IPS-18a (cell line): ENCODE data around the gene SLC2A1.
"Not testable (repeated sequence)": the region's sequence is repeated elsewhere in the genome, so short reads cannot be mapped to it uniquely, and the experiment has no call there.

Experiments used
- H3K27ac ChIP-seq: one replicate; pipeline ENCODE4 v1.5.1; 2013; ENCODE audit warnings: low read length
- H3K27me3 ChIP-seq: one replicate; pipeline ENCODE4 v1.6.1; 2013; ENCODE audit warnings: mild to moderate bottlenecking, low read length; ENCODE audit not compliant: control insufficient read depth, insufficient read depth
- H3K36me3 ChIP-seq: one replicate; pipeline ENCODE4 v1.6.1; 2013; ENCODE audit warnings: low read depth, low read length; ENCODE audit not compliant: control insufficient read depth
- H3K4me1 ChIP-seq: one replicate; pipeline ENCODE4 v1.6.1; 2013; ENCODE audit warnings: low read depth, low read length; ENCODE audit not compliant: control insufficient read depth
- H3K4me3 ChIP-seq: one replicate; pipeline ENCODE4 v1.5.1; 2013; ENCODE audit warnings: low read length
- H3K9ac ChIP-seq: one replicate; pipeline ENCODE4 v1.6.1; 2013; ENCODE audit warnings: mild to moderate bottlenecking, low read length, moderate library complexity
- H3K9me3 ChIP-seq: one replicate; pipeline ENCODE4 v1.6.1; 2013; ENCODE audit warnings: low read depth, low read length; ENCODE audit not compliant: control insufficient read depth

The SLC2A1 gene

GRCh38 chr1:42919651-42920050 is 39.0 kb downstream of the SLC2A1 start:
- not testable (repeated sequence) for H3K4me3 ChIP-seq, H3K9me3 ChIP-seq, H3K27me3 ChIP-seq, H3K9ac ChIP-seq, H3K27ac ChIP-seq, H3K36me3 ChIP-seq
- H3K4me1 ChIP-seq: peaks cover 13% of the 10 kb centered on the region

GRCh38 chr1:42917241-42917495 is 41.5 kb downstream of the SLC2A1 start:
- Histone ChIP-seq H3K4me3 (no peak overlapping the region), H3K9ac (no peak overlapping the region), H3K36me3 (no peaks in the 10 kb centered on the region), H3K9me3 (peaks cover 4% of the 10 kb centered on the region), H3K4me1 (peaks cover 7% of the 10 kb centered on the region), H3K27me3 (no peaks in the 10 kb centered on the region), H3K27ac (no peak overlapping the region)

- H3K9ac ChIP-seq: no peak overlapping the region
- no peaks in the 10 kb centered on the region for H3K27me3 ChIP-seq
- H3K4me1 ChIP-seq: peaks cover 7% of the 10 kb centered on the region
- H3K27ac ChIP-seq: no peak overlapping the region
- H3K9me3 ChIP-seq: peaks cover 4% of the 10 kb centered on the region
- H3K36me3 ChIP-seq: no peaks in the 10 kb centered on the region
- H3K4me3 ChIP-seq: no peak overlapping the region
These were observed 43.2 kb downstream of the SLC2A1 start for GRCh38 chr1:42915456-42915855.

- peaks cover 7% of the 10 kb centered on the region for H3K4me1 ChIP-seq
- H3K9me3 ChIP-seq: peaks cover 4% of the 10 kb centered on the region
- H3K27ac ChIP-seq: no peak overlapping the region
- no peak overlapping the region for H3K4me3 ChIP-seq
- no peak overlapping the region for H3K9ac ChIP-seq
- H3K27me3 ChIP-seq: no peaks in the 10 kb centered on the region
- H3K36me3 ChIP-seq: no peaks in the 10 kb centered on the region
These were observed 44.5 kb downstream of the SLC2A1 start for GRCh38 chr1:42914092-42914627.

- peaks cover 4% of the 10 kb centered on the region for H3K9me3 ChIP-seq
- H3K36me3 ChIP-seq: no peaks in the 10 kb centered on the region
- no peak overlapping the region for H3K4me3 ChIP-seq
- H3K27ac ChIP-seq: no peak overlapping the region
- no peaks in the 10 kb centered on the region for H3K27me3 ChIP-seq
- no peak overlapping the region for H3K9ac ChIP-seq
- H3K4me1 ChIP-seq: peaks cover 7% of the 10 kb centered on the region
These were observed 45.1 kb downstream of the SLC2A1 start for GRCh38 chr1:42913426-42914091.

- no peaks in the 10 kb centered on the region for H3K27me3 ChIP-seq
- no peak overlapping the region for H3K9ac ChIP-seq
- H3K4me3 ChIP-seq: no peak overlapping the region
- no peaks in the 10 kb centered on the region for H3K9me3 ChIP-seq
- H3K36me3 ChIP-seq: no peaks in the 10 kb centered on the region
- H3K27ac ChIP-seq: no peak overlapping the region
- peaks cover 7% of the 10 kb centered on the region for H3K4me1 ChIP-seq
These were observed 47.7 kb downstream of the SLC2A1 start for GRCh38 chr1:42910985-42911384.

- Histone ChIP-seq H3K27me3 (no peaks in the 10 kb centered on the region), H3K27ac (no peak overlapping the region), H3K4me1 (no peaks in the 10 kb centered on the region), H3K36me3 (no peaks in the 10 kb centered on the region), H3K9ac (no peak overlapping the region), H3K9me3 (no peaks in the 10 kb centered on the region), H3K4me3 (no peak overlapping the region)
These were observed 50.6 kb downstream of the SLC2A1 start for GRCh38 chr1:42908046-42908445.

- Histone ChIP-seq H3K36me3 (no peaks in the 10 kb centered on the region), H3K27me3 (no peaks in the 10 kb centered on the region), H3K4me3 (no peak overlapping the region), H3K9ac (no peak overlapping the region), H3K27ac (no peak overlapping the region), H3K4me1 (no peaks in the 10 kb centered on the region), H3K9me3 (no peaks in the 10 kb centered on the region)
These were observed 54.2 kb downstream of the SLC2A1 start for GRCh38 chr1:42904434-42904833.

- not testable (repeated sequence) for H3K4me3 ChIP-seq, H3K4me1 ChIP-seq, H3K27ac ChIP-seq, H3K9ac ChIP-seq, H3K9me3 ChIP-seq, H3K27me3 ChIP-seq, H3K36me3 ChIP-seq
These were observed 58.7 kb downstream of the SLC2A1 start for GRCh38 chr1:42899960-42900359.

- no peaks in the 10 kb centered on the region for H3K9me3 ChIP-seq
- H3K4me3 ChIP-seq: no peak overlapping the region
- no peaks in the 10 kb centered on the region for H3K4me1 ChIP-seq
- no peaks in the 10 kb centered on the region for H3K27me3 ChIP-seq
- no peak overlapping the region for H3K9ac ChIP-seq
- H3K36me3 ChIP-seq: no peaks in the 10 kb centered on the region
- no peak overlapping the region for H3K27ac ChIP-seq
These were observed 67.1 kb downstream of the SLC2A1 start for GRCh38 chr1:42891465-42892138.

- Histone ChIP-seq H3K36me3 (no peaks in the 10 kb centered on the region), H3K9me3 (no peaks in the 10 kb centered on the region), H3K9ac (no peak overlapping the region), H3K4me1 (no peaks in the 10 kb centered on the region), H3K27ac (no peak overlapping the region), H3K27me3 (no peaks in the 10 kb centered on the region), H3K4me3 (no peak overlapping the region)
These were observed 69.4 kb downstream of the SLC2A1 start for GRCh38 chr1:42889264-42889663.

- Histone ChIP-seq H3K36me3 (no peaks in the 10 kb centered on the region), H3K4me1 (no peaks in the 10 kb centered on the region), H3K9me3 (no peaks in the 10 kb centered on the region), H3K27ac (no peak overlapping the region), H3K27me3 (no peaks in the 10 kb centered on the region), H3K9ac (no peak overlapping the region), H3K4me3 (no peak overlapping the region)
These were observed 70.5 kb downstream of the SLC2A1 start for GRCh38 chr1:42888013-42888633.
